ENCODE data around the gene CORT.

CORT gene

GRCh38 chr1:10450836-10451235, 1.0 kb downstream of the CORT start:
- no peak overlapping the region for H3K9ac ChIP-seq (ENCODE audit: low read length)
- no peaks in the 10 kb centered on the region for H4K20me1 ChIP-seq (ENCODE audit: insufficient read depth, low read length)
- no peaks in the 10 kb centered on the region for H3F3A ChIP-seq (ENCODE audit: insufficient read depth, low read length)
- no peaks in the 10 kb centered on the region for H3K9me3 ChIP-seq (replicated peaks; ENCODE audit: insufficient read depth, low read length)
- H3K4me1 ChIP-seq (ENCODE audit: low read length) = no peaks in the 10 kb centered on the region
- DNase-seq = no peak
- TF ChIP-seq EZH2 (optimal IDR thresholded peaks at IDR 0.05; ENCODE audit: low read depth, low read length) (no peak), EZH2phosphoT487 (IDR thresholded peaks at IDR 0.05; ENCODE audit: low read length) (no peak), CTCF (IDR thresholded peaks at IDR 0.05; ENCODE audit: low read length) (no peak)
- H3K9me2 ChIP-seq (replicated peaks; ENCODE audit: insufficient read depth, low read length) = no peaks in the 10 kb centered on the region
- no peak overlapping the region for H3K4me3 ChIP-seq (ENCODE audit: low read length)
- H3K36me3 ChIP-seq (replicated peaks; ENCODE audit: insufficient read depth, low read length) = no peaks in the 10 kb centered on the region
- no peak overlapping the region for H3K27ac ChIP-seq (ENCODE audit: low read length)
- no peaks in the 10 kb centered on the region for H3K27me3 ChIP-seq (replicated peaks; ENCODE audit: insufficient read depth, low read length)
- H3K79me2 ChIP-seq (ENCODE audit: low read length) = no peaks in the 10 kb centered on the region
- H2AFZ ChIP-seq (ENCODE audit: low read length) = no peak overlapping the region
- no peak overlapping the region for H3K4me2 ChIP-seq (ENCODE audit: low read depth, low read length)

- DNase-seq = no peak
- H3K79me2 ChIP-seq (ENCODE audit: low read length) = no peaks in the 10 kb centered on the region
- H3K9me3 ChIP-seq (replicated peaks; ENCODE audit: insufficient read depth, low read length) = no peaks in the 10 kb centered on the region
- no peaks in the 10 kb centered on the region for H4K20me1 ChIP-seq (ENCODE audit: insufficient read depth, low read length)
- no peak overlapping the region for H3K4me2 ChIP-seq (ENCODE audit: low read depth, low read length)
- H3K4me1 ChIP-seq (ENCODE audit: low read length) = peaks cover 4% of the 10 kb centered on the region
- TF ChIP-seq EZH2phosphoT487 (IDR thresholded peaks at IDR 0.05; ENCODE audit: low read length) (no peak), EZH2 (optimal IDR thresholded peaks at IDR 0.05; ENCODE audit: low read depth, low read length) (no peak), CTCF (IDR thresholded peaks at IDR 0.05; ENCODE audit: low read length) (no peak)
- no peak overlapping the region for H3K9ac ChIP-seq (ENCODE audit: low read length)
- no peak overlapping the region for H3K27ac ChIP-seq (ENCODE audit: low read length)
- no peaks in the 10 kb centered on the region for H3K9me2 ChIP-seq (replicated peaks; ENCODE audit: insufficient read depth, low read length)
- no peak overlapping the region for H2AFZ ChIP-seq (ENCODE audit: low read length)
- H3K36me3 ChIP-seq (replicated peaks; ENCODE audit: insufficient read depth, low read length) = no peaks in the 10 kb centered on the region
- no peak overlapping the region for H3K4me3 ChIP-seq (ENCODE audit: low read length)
- peaks cover 2% of the 10 kb centered on the region; the same call in 1 of the 2 replicates for H3F3A ChIP-seq (ENCODE audit: insufficient read depth, low read length)
- H3K27me3 ChIP-seq (replicated peaks; ENCODE audit: insufficient read depth, low read length) = no peaks in the 10 kb centered on the region
Measured at GRCh38 chr1:10451287-10451686, 1.5 kb downstream of the CORT start.

- no peaks in the 10 kb centered on the region for H3K36me3 ChIP-seq (replicated peaks; ENCODE audit: insufficient read depth, low read length)
- H3K4me2 ChIP-seq (ENCODE audit: low read depth, low read length) = peak overlapping the region; percentile 49; the same call in 1 of the 2 replicates
- no peak for DNase-seq
- no peaks in the 10 kb centered on the region for H3K27me3 ChIP-seq (replicated peaks; ENCODE audit: insufficient read depth, low read length)
- H3K4me1 ChIP-seq (ENCODE audit: low read length) = peaks cover 12% of the 10 kb centered on the region
- H3K79me2 ChIP-seq (ENCODE audit: low read length) = no peaks in the 10 kb centered on the region
- no peaks in the 10 kb centered on the region for H4K20me1 ChIP-seq (ENCODE audit: insufficient read depth, low read length)
- H3K4me3 ChIP-seq (ENCODE audit: low read length) = no peak overlapping the region
- no peak for TF ChIP-seq EZH2 (optimal IDR thresholded peaks at IDR 0.05; ENCODE audit: low read depth, low read length)
- peak; percentile 31 for TF ChIP-seq CTCF (IDR thresholded peaks at IDR 0.05; ENCODE audit: low read length)
- no peak for TF ChIP-seq EZH2phosphoT487 (IDR thresholded peaks at IDR 0.05; ENCODE audit: low read length)
- no peaks in the 10 kb centered on the region for H3K9me3 ChIP-seq (replicated peaks; ENCODE audit: insufficient read depth, low read length)
- H3F3A ChIP-seq (ENCODE audit: insufficient read depth, low read length) = peaks cover 19% of the 10 kb centered on the region
- no peaks in the 10 kb centered on the region for H3K9me2 ChIP-seq (replicated peaks; ENCODE audit: insufficient read depth, low read length)
- no peak overlapping the region; the same call in 1 of the 2 replicates for H3K9ac ChIP-seq (ENCODE audit: low read length)
- no peak overlapping the region for H3K27ac ChIP-seq (ENCODE audit: low read length)
- no peak overlapping the region for H2AFZ ChIP-seq (ENCODE audit: low read length)
Measured at GRCh38 chr1:10456048-10456447, 6.2 kb downstream of the CORT start.
